Measurements from ENCODE around the gene SBF2.

Gene SBF2

DNA sequence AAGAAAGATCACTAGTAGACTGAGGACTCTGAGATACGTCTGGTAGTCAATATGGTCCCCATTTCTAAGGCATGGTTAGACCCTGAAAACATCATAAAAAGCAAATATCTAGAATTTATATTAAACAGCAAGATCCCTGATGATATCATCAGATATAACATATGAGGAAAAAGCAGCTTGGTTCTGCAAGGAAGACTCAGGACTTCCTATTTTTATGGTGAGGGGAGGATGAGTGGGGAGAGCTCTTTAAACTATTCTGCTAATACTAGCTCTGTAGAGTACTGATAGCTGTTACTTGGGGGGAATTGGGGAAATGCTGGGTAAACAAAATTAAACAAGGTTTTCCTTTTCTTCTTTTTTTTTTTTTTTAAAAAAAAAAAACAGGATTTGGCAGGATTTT, 394.3 kb downstream of the SBF2 start:
- DNase-seq (ENCODE audit: low spot score) = no peak

DNA sequence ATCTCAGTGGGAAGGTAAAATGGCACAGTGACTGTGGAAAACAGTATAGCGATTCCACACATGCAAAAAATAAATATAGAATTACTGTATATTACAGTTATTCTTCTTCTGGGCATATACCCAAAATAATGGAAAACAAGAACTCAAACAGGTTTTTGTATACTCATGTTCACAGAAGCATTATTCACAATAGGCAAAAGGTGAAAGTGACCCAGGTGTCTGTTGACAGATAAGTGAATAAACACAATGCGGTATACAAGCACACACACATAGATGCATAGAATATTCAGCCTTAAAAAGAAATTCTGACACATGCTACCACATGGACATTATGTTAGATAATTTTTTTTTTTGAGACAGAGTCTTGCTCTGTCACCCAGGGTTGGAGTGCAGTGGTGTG, 397.1 kb downstream of the SBF2 start:
- no peak for DNase-seq (ENCODE audit: low spot score)

DNA sequence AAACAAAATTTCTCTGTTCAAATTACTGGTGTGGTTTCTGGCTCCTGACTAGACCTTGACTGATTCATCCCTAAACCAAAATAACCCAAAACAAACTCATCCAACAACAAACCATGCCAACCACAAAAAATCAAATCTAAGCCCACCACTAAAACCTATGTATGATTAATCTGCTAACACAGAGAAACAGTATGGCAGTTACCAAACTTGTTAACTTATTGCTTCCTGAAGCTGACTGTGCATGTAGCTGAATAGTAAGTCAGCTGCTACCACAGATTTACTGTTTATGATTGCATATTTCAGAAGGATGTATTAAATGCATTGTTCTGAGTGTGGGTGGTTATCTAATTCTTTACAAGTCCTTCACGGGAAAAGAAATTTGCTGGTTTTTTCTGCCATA, 399.0 kb downstream of the SBF2 start:
- no peak for DNase-seq (ENCODE audit: low spot score)

DNA sequence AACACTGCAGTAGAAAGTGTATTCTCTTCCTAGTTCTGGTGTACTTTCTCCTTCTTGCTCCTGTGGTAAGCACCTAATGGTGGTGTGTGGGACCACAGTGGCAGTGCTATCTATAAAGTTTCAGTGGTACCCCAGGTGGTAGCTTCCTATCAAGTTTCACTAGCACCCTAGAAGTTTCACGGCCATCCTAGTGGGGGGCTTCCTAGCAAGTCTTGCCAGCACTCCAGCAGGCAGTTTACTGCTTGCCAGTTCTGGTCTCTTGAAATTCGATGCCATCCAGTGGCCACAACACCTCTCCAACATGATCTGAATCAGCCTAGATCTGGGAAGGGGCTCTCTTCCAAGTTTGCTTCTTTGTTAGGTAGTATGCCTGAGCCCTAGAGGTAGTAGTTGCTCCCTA, 400.5 kb downstream of the SBF2 start:
- no peak for DNase-seq (ENCODE audit: low spot score)

- no peak for DNase-seq (ENCODE audit: low spot score)
These were observed 405.1 kb downstream of the SBF2 start for GRCh38 chr11:9888938-9889337.

GRCh38 chr11:9887472-9887871, 406.5 kb downstream of the SBF2 start:
- DNase-seq (ENCODE audit: low spot score) = no peak

- no peak for DNase-seq (ENCODE audit: low spot score)
These were observed 407.4 kb downstream of the SBF2 start for GRCh38 chr11:9886595-9886994.

DNA sequence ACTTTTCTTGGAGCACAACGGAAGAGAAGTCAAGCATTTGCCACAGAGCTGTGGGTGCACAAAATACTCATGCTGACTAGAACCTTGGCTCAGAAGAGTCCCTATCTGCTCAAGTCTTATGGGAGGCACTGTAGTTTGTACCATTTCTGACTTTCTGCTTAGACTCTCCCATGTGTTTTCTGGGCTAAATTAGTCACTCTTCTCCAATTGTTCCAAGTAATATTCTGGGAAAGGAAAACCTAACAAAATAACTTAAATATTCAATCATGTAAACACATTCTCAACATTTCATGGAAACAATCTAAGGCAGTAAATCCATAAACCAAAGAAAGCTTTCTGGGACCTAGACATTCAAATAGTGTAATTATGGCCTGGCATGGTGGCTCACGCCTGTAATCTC, 409.4 kb downstream of the SBF2 start:
- DNase-seq (ENCODE audit: low spot score) = no peak

- no peak for DNase-seq (ENCODE audit: low spot score)
These were observed 413.4 kb downstream of the SBF2 start for GRCh38 chr11:9880657-9881056.

- DNase-seq (ENCODE audit: low spot score) = no peak
These were observed 415.1 kb downstream of the SBF2 start for GRCh38 chr11:9878936-9879335.

- no peak for DNase-seq (ENCODE audit: low spot score)
These were observed 417.7 kb downstream of the SBF2 start for GRCh38 chr11:9876331-9876730.

DNA sequence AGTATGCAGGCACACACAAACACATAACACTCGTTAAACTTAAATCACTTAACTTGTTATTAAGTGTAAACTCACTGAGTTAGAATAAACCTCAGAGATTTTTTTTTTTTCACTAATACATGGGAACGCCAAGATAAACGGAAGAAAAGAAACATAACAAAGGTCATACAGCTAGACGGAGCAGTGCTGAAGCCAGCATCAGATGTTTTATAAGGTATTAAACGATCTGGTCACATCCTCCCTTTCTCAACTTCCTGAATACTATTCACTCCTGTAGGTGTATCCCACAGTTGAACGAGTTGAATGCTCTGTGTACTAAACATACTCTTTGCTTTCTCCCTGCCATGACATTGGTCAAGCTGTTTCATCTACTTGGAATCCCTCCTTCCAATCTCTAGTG, 418.2 kb downstream of the SBF2 start:
- DNase-seq (ENCODE audit: low spot score) = no peak

DNA sequence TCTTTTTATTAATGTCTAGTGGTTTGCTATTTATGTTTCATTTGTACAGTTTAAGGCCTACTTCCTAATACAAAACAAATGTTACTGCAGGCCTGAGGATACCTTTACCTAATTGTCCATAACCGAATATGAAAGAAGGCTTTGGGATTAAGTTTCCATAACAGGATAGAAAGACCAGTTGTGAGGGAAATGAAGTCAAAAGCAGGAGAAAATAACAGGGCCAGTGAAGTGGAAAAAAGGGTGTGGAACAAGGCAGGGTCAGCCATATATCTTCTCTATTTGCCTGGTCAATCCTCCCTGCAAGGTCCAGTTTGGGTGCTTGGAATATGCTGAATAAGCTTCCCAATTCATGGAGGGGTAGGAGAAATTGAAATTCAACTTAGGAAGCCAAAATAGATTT, 418.6 kb downstream of the SBF2 start:
- no peak for DNase-seq (ENCODE audit: low spot score)

DNA sequence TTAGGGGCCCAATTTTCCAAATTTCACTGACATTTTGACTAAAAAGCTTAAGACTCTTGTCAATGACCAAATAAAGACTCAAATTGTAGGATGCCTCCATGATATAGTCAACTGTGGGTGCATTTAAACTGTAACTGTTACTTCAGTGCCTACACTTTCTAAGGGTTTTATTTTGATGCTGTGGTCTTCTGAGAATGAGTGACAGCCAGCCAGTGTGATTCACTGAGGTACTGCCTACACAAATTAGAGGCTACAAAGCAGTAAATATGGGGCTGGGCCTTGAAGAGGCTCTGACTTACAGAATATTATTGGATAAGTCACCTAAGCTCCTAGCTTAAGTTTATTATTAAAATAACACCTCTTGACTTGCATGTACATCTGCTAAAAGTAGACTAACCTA, 419.6 kb downstream of the SBF2 start:
- no peak for DNase-seq (ENCODE audit: low spot score)

- no peak for DNase-seq (ENCODE audit: low spot score)
These were observed 425.4 kb downstream of the SBF2 start for GRCh38 chr11:9868641-9869040.

DNA sequence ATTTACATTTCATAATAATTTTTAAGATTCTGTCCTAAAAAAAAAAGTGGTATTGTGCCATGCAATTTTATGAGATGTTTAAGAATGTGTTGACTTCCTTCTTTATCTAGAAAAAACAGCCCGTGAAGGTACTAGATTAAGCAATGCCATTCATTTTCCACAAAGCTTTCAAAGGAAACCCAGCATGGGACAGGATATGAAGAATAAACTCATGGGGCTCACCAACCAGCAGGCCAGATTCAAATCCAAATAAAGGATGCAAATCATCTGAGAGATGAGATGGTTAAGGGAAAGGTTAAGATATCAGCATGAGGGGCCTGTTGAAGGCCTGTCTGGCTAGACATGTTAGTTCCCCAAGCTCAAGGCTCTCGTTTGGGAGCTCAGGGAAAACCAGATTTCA, 431.0 kb downstream of the SBF2 start:
- no peak for DNase-seq (ENCODE audit: low spot score)

DNA sequence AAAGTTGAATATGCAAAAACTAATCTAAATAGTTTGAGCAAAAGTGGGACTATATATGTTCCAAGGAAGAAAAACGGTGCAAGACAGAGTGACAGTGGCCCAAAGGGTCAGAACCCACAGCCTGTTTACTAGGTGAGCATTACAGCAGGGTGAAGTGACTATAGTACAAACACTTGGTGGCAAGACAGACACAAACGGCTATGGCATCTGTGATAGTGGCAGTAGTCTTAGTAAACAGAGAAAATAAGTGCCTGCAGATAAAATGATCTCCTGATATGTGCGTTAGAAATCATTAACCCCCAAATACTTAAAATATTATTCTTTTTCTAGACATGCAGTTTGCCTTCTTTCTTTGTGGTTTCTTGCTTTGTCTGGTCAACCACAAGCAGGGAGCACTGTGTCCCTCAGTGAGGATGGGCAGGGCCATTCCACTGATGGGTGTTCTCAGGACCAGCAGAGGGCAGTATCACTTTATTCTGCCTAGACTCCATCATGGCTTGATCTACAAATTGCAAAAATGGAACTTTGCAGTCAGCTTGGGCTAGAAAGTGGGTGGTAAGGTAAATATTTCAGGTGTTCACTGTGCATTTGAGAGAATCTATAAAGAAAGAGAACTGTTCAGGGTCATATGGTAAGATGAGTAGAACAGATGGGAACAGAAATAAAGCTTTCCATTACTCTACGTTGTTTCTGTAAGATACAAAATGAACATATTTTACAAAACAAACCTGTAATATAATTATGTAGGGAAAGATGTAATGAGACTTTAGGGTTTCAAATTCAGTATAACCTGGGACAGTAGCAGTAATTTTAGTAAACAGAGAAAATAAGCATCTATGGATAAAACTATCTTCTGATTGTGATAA, 431.9 kb downstream of the SBF2 start:
- peak; percentile 39 for DNase-seq (ENCODE audit: low spot score)

GRCh38 chr11:9859554-9860305, 434.3 kb downstream of the SBF2 start:
- no peak for DNase-seq (ENCODE audit: low spot score)

DNA sequence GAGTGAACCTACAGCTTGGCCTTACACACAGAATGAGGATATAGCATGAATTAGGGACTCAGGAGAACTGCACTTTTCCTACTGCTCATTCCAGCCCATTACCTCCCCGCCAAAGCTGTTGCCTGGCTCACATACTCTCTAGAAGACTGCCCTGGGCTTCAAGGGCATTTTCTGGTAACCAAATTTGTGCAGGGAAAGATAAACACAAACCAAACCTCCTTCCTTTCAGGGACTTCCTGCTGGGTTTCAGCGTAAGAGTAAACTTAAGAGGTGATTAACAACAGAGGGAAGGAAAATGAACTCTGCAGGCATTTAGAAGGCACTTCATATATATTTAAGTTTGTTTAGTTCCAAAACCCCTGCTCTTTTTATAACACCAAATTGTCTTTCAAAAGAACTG, 435.2 kb downstream of the SBF2 start:
- no peak for DNase-seq (ENCODE audit: low spot score)

DNA sequence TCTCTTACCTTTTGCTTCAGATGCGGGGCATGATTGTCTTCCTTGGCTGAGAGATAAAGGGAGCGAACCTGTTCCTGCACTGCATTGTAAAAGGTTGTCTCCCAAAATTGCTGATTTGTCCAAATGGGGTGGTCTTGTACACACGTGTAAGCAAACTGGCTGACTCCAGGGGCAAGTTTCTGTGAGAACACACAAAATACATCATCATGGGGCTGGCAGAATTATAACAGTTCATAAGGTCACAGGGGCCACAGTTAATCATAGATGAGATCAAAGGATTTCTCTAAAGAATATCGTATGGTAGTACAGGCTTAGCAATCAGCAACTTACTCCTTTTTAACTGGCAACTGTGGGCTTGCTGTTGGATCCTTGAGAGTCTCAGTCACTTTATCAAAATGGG, 435.8 kb downstream of the SBF2 start:
- no peak for DNase-seq (ENCODE audit: low spot score)

GRCh38 chr11:9855579-9856287, 438.3 kb downstream of the SBF2 start:
- DNase-seq (ENCODE audit: low spot score) = no peak

DNA sequence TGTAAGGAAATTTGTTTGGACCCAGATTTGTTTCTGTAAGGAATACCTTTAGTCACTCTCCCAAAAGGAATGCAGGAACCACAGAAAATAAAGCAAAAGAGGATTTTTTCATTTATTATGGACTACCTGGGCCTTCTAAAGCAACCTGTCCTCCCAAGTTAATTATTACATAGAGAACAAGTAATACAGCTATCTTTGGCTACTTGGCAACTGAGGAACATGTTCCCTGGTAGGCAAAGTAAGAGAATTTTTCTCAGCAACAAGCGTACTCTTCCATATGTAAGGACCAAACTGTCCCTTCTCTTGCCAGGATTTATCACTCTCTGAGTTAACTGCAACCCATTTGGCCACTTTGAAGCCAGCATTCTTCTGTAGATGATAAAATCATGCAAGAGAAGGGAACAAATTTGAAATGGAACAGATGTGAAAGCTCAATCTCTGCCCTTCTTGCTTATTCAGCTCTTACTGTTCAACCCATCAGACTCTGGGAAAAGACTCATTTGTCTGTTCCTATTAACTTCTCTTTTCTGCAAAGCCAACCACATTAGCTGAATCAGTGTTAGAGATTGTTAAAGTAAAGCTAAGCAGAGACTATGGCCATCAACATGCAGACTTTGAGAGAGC, 440.0 kb downstream of the SBF2 start:
- DNase-seq (ENCODE audit: low spot score) = no peak

Data from CD4-positive, alpha-beta T cell treated with Interleukin-6 at 100 ng/mL for 8 hours (primary cell).